ENCODE results near the gene CUEDC1. TPM values are rescaled to one million over a fixed set of nuclear protein-coding genes. Genes with fewer than 3 reads are reported as not detected.
A peak's percentile ranks its signal among the peaks of the same experiment; 100 is the strongest.

CUEDC1 gene
- total and polyA plus RNA-seq, 2 experiments from 2014 or later: 11.6 to 23.3 TPM

GRCh38 chr17:57876023-57876865 is 79.0 kb downstream of the CUEDC1 start:
- H3K9me2 ChIP-seq (replicated peaks; ENCODE audit: insufficient read depth): no peaks in the 10 kb centered on the region
- TF ChIP-seq EZH2 (IDR thresholded peaks at IDR 0.05; ENCODE audit: borderline replicate concordance) (no peak), EZH2phosphoT487 (IDR thresholded peaks at IDR 0.05; ENCODE audit: low read depth, severe bottlenecking, unreplicated experiment) (no peak), CTCF (IDR thresholded peaks at IDR 0.05; ENCODE audit: poor library complexity) (no peak)
- WGBS (ENCODE audit: low lambda C conversion rate, missing lambda C conversion rate): 71% methylated on average over 15 of the region's 15 CpGs
- H2AFZ ChIP-seq: no peak overlapping the region
- no peak overlapping the region for H3K4me2 ChIP-seq
- no peaks in the 10 kb centered on the region for H3K79me2 ChIP-seq
- H3K4me1 ChIP-seq (ENCODE audit: insufficient read depth): peaks cover 53% of the 10 kb centered on the region
- no peaks in the 10 kb centered on the region for H4K20me1 ChIP-seq (ENCODE audit: insufficient read depth, poor library complexity, severe bottlenecking)
- no peak overlapping the region for H3K4me3 ChIP-seq
- DNase-seq (ENCODE audit: low spot score): no peak
- no peaks in the 10 kb centered on the region for H3K9me3 ChIP-seq (ENCODE audit: low read depth)
- no peaks in the 10 kb centered on the region for H3K36me3 ChIP-seq (replicated peaks; ENCODE audit: insufficient read depth, low read depth)
- peak overlapping the region; percentile 77 for H3K27ac ChIP-seq
- no peaks in the 10 kb centered on the region for H3K27me3 ChIP-seq

- H2AFZ ChIP-seq: no peak overlapping the region
- peak overlapping the region; percentile 59 for H3K4me2 ChIP-seq
- no peak overlapping the region for H3K4me3 ChIP-seq
- 37% methylated on average over 10 of the region's 10 CpGs for WGBS (ENCODE audit: low lambda C conversion rate, missing lambda C conversion rate)
- peak; percentile 93 for DNase-seq (ENCODE audit: low spot score)
- H3K4me1 ChIP-seq (ENCODE audit: insufficient read depth): peaks cover 45% of the 10 kb centered on the region
- no peaks in the 10 kb centered on the region for H4K20me1 ChIP-seq (ENCODE audit: insufficient read depth, poor library complexity, severe bottlenecking)
- H3K9me3 ChIP-seq (ENCODE audit: low read depth): no peaks in the 10 kb centered on the region
- H3K79me2 ChIP-seq: no peaks in the 10 kb centered on the region
- H3K27me3 ChIP-seq: no peaks in the 10 kb centered on the region
- H3K9me2 ChIP-seq (replicated peaks; ENCODE audit: insufficient read depth): no peaks in the 10 kb centered on the region
- TF ChIP-seq EZH2 (IDR thresholded peaks at IDR 0.05; ENCODE audit: borderline replicate concordance) (no peak), EZH2phosphoT487 (IDR thresholded peaks at IDR 0.05; ENCODE audit: low read depth, severe bottlenecking, unreplicated experiment) (no peak), CTCF (IDR thresholded peaks at IDR 0.05; ENCODE audit: poor library complexity) (peak; percentile 55)
- peak overlapping the region; percentile 94 for H3K27ac ChIP-seq
- no peaks in the 10 kb centered on the region for H3K36me3 ChIP-seq (replicated peaks; ENCODE audit: insufficient read depth, low read depth)
These were observed 79.8 kb downstream of the CUEDC1 start for GRCh38 chr17:57875290-57876022.

GRCh38 chr17:57874434-57875289 is 80.5 kb downstream of the CUEDC1 start:
- no peak overlapping the region for H3K4me3 ChIP-seq

More at GRCh38 chr17:57874434-57875289, 80.5 kb downstream of the CUEDC1 start:
- peaks cover 38% of the 10 kb centered on the region for H3K4me1 ChIP-seq (ENCODE audit: insufficient read depth)
- no peaks in the 10 kb centered on the region for H3K27me3 ChIP-seq
- TF ChIP-seq EZH2 (IDR thresholded peaks at IDR 0.05; ENCODE audit: borderline replicate concordance) (no peak), CTCF (IDR thresholded peaks at IDR 0.05; ENCODE audit: poor library complexity) (no peak), EZH2phosphoT487 (IDR thresholded peaks at IDR 0.05; ENCODE audit: low read depth, severe bottlenecking, unreplicated experiment) (no peak)
- no peaks in the 10 kb centered on the region for H3K79me2 ChIP-seq
- H3K9me2 ChIP-seq (replicated peaks; ENCODE audit: insufficient read depth): no peaks in the 10 kb centered on the region
- H2AFZ ChIP-seq: no peak overlapping the region
- no peaks in the 10 kb centered on the region for H3K36me3 ChIP-seq (replicated peaks; ENCODE audit: insufficient read depth, low read depth)
- H3K4me2 ChIP-seq: peak overlapping the region; percentile 59
- DNase-seq (ENCODE audit: low spot score): peak; percentile 91
- H3K9me3 ChIP-seq (ENCODE audit: low read depth): no peaks in the 10 kb centered on the region
- WGBS (ENCODE audit: low lambda C conversion rate, missing lambda C conversion rate): 36% methylated on average over 25 of the region's 33 CpGs
- no peaks in the 10 kb centered on the region for H4K20me1 ChIP-seq (ENCODE audit: insufficient read depth, poor library complexity, severe bottlenecking)
- H3K27ac ChIP-seq: peak overlapping the region; percentile 94

Measured in hepatocyte (in vitro differentiated cells).